ENCODE data around the gene ARSA.

ARSA gene

DNA sequence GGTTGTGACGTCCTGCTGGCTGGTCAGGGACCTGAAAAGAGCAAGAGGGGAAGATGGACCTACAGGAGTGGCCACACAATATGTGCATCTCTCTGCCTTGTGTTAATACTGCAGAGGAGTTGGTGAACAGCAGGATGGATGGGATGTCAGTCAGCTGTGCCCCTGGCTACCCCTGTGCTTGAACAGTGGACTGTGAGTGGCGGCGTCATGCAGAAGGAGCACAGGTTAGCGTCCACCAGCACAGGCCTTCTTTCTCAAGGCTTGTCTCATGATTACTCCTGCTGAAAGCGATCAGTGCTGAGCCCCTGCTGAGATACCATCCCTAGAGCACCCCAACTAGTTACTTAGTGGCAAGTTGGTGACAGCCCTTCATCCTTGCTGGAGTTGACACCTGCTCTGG, 41.5 kb downstream of the ARSA start:
- no peak for DNase-seq
- Mint-ChIP-seq H3K27me3 (no peaks in the 10 kb centered on the region), H3K36me3 (ENCODE audit: low read depth) (peaks cover 16% of the 10 kb centered on the region), H3K9me3 (no peaks in the 10 kb centered on the region), H3K27ac (no peak overlapping the region), H3K4me1 (ENCODE audit: low read depth) (peaks cover 11% of the 10 kb centered on the region), H3K4me3 (no peak overlapping the region)

DNA sequence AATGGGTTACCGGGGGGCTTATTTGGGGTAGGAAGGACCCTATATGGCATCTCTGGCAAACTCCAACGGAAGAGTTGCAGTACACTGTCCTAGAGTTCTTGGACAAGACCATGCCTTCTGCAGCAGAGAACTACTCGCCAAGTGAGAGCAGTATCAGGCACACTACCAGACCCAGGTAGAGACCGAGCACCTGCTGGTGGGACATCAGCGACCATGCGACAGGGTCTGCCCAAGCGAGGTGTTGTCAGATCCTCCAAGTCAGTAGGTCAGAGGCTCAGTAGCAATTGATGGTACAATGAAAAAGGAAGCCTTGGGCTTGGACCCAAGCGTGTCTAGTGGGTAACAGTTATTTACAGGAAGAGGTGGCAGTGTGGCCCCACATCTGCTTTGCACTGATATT, 42.2 kb downstream of the ARSA start:
- Mint-ChIP-seq H3K36me3 (ENCODE audit: low read depth) (peaks cover 21% of the 10 kb centered on the region), H3K27ac (no peak overlapping the region), H3K9me3 (no peaks in the 10 kb centered on the region), H3K27me3 (no peaks in the 10 kb centered on the region), H3K4me3 (no peak overlapping the region), H3K4me1 (ENCODE audit: low read depth) (peaks cover 17% of the 10 kb centered on the region)
- no peak for DNase-seq

DNA sequence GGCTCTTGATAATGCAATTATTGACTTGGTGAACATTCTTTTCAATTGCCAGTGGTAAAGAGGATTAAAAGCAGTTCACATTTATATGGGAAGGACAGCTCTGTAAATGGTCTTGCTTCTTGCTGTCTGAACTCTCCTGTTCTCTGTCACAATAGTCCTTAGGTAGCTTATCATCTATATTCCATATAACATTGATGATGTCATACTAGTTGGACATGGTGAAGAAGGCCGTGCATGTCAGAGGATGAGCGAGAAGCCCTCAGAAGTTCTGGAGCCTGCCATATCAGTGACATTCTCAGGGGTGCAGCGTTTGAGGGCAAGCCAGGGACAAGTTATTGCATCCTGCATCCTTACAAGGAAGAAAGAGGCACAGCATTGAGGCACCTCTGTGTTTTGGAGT, 42.7 kb downstream of the ARSA start:
- H3K27me3 Mint-ChIP-seq, result no peaks in the 10 kb centered on the region
- H3K4me3 Mint-ChIP-seq, result no peak overlapping the region
- no peak for DNase-seq
- H3K27ac Mint-ChIP-seq, result no peak overlapping the region
- H3K9me3 Mint-ChIP-seq, result no peaks in the 10 kb centered on the region
- H3K4me1 Mint-ChIP-seq (ENCODE audit: low read depth), result peaks cover 21% of the 10 kb centered on the region
- H3K36me3 Mint-ChIP-seq (ENCODE audit: low read depth), result peaks cover 26% of the 10 kb centered on the region

DNA sequence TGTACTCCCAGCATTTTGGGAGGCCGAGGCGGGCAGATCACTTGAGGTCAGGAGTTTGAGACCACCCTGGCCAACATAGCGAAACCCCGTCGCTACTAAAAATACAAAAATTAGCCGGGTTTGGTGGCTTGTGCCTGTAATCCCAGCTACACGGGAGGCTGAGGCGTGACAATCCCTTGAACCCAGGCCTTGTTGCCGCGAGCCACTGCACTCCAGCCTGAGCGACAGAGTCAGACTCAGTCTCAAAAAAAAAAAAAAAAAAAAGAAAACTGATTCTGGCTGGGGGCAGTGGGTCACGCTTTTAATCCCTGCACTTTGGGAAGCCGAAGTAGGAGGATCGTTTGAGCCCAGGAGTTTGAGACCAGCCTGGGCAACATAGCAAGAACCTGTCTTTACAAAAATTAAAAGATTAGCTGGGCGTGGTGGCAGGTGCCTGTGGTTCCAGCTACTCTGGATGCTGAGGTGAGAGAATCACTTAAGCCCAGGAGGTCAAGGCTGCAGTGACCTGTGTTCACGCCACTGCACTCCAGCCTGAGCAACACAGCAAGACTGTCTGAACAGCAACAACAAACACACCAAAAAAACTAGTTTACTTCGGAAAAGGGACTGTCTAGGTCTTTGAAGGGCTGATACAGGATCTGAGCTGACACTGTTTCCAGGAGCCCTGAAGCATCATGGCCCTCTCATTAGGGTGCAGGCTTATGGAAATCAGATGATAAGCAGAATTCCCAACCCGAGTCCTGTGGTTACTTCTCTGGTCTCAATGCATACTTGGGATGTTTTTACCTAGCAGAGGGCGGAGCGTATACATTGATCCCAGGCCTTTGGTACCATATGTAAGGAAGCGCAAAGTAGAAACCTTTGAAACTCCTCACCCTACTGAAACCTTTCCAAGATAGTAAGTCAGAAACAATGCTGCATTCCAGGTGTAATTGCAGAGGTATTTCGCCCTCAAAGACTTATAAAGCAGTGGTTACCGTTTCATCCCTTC, 43.6 kb downstream of the ARSA start:
- Mint-ChIP-seq H3K4me3 (peak overlapping the region; percentile 94), H3K27ac (peak overlapping the region; percentile 95), H3K27me3 (no peaks in the 10 kb centered on the region), H3K36me3 (ENCODE audit: low read depth) (peaks cover 34% of the 10 kb centered on the region), H3K9me3 (no peaks in the 10 kb centered on the region), H3K4me1 (ENCODE audit: low read depth) (peaks cover 26% of the 10 kb centered on the region)
- no peak for DNase-seq

DNA sequence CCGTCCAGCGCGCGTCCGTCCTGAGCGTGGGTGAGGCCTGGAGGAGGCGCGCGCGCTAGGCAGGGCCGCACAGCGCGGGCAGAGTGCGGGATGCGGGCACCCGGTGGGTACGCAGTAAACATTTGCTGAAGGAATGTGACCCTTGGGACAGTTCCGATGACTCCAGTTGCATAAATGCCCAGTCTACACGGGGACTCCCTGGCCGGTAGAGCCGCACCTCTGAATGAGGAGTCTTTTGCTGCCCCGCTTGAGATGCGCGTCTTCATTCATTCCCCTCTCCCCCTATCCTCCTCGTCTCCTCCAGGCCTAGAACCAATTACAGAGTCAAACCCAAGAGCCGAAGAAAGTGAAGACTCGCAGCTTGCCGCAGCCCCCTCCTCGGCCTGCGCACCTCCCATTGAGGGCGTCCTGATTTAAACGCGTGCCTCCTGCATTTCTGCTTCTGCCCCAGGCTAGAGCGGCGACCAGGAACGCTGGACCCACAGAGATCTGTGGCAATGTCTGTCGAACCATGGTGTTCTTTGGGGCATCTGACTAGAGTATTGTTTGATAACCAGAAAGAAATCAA, 44.6 kb downstream of the ARSA start:
- peak overlapping the region; percentile 94 for H3K4me3 Mint-ChIP-seq
- H3K4me1 Mint-ChIP-seq (ENCODE audit: low read depth), result peaks cover 26% of the 10 kb centered on the region
- H3K27me3 Mint-ChIP-seq, result no peaks in the 10 kb centered on the region
- H3K36me3 Mint-ChIP-seq (ENCODE audit: low read depth), result peaks cover 45% of the 10 kb centered on the region
- DNase-seq, result no peak
- no peaks in the 10 kb centered on the region for H3K9me3 Mint-ChIP-seq
- peak overlapping the region; percentile 95 for H3K27ac Mint-ChIP-seq

DNA sequence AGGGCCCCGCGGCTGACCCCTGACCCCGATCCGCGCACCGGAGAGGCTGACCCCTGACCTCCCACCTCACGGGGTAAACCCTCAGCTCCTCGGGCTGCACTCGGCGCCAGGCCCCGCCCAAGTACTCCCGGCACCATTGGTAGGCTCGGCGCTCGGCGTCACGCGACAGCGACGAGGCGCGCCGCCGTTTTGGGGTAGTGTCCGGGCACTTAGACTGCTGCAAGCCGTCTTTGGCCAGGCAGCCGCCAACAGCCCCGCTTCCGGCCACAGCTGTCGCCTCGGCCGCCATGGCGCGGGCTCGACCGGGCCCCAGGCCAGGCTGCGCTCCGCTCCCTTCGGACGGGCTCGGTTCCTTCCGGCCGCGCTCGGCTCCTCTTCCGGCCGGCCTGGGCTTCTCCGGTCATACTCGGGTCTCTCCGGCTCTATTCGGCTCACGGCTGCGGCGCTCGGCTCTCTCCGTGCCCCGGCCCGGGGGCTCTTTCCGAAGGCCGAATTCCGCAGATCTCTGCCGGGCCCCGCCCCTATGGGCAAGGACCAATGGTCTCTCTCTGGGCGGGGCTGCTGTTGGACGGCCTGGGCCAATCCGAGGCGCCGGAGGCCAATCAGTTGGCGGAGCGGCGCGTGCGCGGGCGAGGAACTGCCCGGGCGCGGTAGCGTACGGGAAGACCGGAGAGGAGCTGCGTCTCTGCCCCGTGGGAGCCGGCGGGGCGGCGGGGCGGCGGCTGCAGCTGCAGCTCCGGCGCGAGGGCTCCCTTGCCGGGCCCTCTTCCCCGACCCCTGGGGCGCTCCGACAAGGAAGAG, 45.3 kb downstream of the ARSA start, which contains the start of gene CHKB:
Gene CHKB (minus strand): TSS at position 357 of the 801 bp plus-strand sequence. CDS start 68 bp downstream, at position 289.
- peak; percentile 98 for DNase-seq
- no peaks in the 10 kb centered on the region for H3K9me3 Mint-ChIP-seq
- no peaks in the 10 kb centered on the region for H3K27me3 Mint-ChIP-seq
- peak within 1 kb of the TSS; percentile 95 for H3K27ac Mint-ChIP-seq
- peaks cover 46% of the 10 kb centered on the region for H3K36me3 Mint-ChIP-seq (ENCODE audit: low read depth)
- peak within 1 kb of the TSS; percentile 94 for H3K4me3 Mint-ChIP-seq
- H3K4me1 Mint-ChIP-seq (ENCODE audit: low read depth), result peaks cover 26% of the 10 kb centered on the region

DNA sequence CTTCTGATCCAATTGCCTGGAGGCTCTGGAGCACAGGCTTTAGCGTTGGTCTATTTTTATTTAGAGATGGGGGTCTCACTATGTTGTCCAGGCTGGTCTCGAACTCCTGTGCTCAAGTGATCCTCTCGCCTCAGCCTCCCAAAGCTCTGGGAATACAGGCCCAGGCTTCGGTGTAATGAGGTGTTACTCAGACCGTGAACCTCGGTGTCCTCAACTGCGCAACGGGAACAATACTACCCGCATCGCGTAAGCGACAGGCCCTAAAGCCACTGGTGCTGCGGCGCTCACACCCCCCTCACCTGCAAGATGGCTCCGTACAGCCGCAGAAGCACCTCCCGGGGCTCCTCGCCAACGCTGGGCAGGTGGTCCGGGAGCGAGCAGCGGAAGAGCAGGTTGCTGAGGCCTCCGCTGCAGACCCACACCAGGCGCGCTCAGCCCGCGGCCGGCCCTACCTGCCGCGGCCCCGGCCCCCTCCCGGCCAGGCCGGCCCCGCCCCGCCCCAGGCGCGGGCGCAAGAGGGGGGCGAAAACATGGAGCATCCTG, 45.9 kb downstream of the ARSA start:
- peaks cover 30% of the 10 kb centered on the region for H3K4me1 Mint-ChIP-seq (ENCODE audit: low read depth)
- peak overlapping the region; percentile 94 for H3K4me3 Mint-ChIP-seq
- peak overlapping the region; percentile 94 for H3K27ac Mint-ChIP-seq
- H3K9me3 Mint-ChIP-seq, result no peaks in the 10 kb centered on the region
- no peak for DNase-seq
- no peaks in the 10 kb centered on the region for H3K27me3 Mint-ChIP-seq
- peaks cover 52% of the 10 kb centered on the region for H3K36me3 Mint-ChIP-seq (ENCODE audit: low read depth)

DNA sequence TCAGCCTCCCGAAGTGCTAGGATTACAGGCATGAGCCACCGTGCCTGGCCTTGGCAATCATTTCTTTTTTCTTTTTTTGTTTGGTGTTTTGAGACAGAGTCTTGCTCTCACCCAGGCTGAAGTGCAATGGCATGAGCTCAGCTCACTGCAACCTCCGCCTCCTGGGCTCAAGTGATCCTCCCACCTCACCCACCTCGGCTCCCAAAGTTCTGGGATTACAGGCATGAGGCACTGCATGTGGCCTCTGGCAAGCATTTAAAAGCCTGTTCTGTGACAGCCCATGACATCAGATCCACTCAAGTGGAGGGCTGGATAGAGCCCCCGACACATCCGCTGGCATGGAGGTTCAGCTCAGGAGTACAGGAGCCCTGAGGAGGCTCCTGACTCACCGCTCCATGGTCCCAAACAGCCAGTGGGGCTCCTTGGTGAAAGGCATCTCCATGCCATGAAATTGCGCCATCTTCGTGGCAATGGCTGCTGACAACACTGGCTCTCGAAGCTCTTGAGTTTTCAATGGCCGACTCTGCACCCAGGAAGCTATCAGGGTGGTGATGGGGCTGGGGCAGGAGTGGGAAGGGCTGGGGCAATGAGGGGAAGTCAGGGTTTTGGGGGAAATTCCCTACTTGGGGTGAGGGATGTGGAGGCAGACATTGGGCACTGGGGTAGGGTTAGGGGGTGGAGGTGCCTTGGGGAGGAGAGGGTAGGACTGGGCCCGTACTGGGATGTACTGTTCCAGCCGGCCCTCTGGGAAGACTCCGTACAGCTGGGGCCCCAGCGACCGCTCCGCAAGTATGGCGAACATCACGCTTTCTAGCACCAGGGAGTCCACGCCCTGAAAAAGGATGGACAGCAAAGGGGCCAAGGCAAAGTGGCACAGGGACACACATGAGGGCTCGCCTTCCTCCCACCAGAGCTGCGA, 46.7 kb downstream of the ARSA start:
- DNase-seq, result no peak
- Mint-ChIP-seq H3K4me3 (peak overlapping the region; percentile 94), H3K4me1 (ENCODE audit: low read depth) (peaks cover 30% of the 10 kb centered on the region), H3K27me3 (no peaks in the 10 kb centered on the region), H3K9me3 (no peaks in the 10 kb centered on the region), H3K27ac (peak overlapping the region; percentile 89), H3K36me3 (ENCODE audit: low read depth) (peaks cover 59% of the 10 kb centered on the region)

DNA sequence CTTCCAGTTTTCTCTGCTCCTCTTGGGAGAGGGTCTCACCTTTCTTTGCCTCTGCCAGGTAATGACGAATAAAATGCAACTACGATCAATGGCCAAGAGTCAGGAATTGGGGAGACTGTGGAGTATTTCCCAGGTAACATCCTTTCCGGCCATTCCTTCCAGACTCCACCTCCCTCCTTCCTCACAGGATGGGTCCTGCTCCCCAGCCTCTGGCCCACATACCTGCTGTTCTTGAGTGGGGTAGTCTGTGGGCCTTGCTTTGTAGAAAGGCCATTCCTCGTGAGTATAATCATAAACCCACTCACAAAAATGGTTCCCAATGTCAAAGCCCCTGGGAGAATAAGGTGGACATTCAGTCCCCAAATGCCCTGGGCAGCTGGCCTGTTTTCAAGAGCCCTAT, 48.2 kb downstream of the ARSA start:
- no peak overlapping the region for H3K4me3 Mint-ChIP-seq
- peaks cover 72% of the 10 kb centered on the region for H3K36me3 Mint-ChIP-seq (ENCODE audit: low read depth)
- DNase-seq, result no peak
- no peaks in the 10 kb centered on the region for H3K27me3 Mint-ChIP-seq
- no peaks in the 10 kb centered on the region for H3K9me3 Mint-ChIP-seq
- H3K27ac Mint-ChIP-seq, result no peak overlapping the region
- peaks cover 30% of the 10 kb centered on the region for H3K4me1 Mint-ChIP-seq (ENCODE audit: low read depth)

DNA sequence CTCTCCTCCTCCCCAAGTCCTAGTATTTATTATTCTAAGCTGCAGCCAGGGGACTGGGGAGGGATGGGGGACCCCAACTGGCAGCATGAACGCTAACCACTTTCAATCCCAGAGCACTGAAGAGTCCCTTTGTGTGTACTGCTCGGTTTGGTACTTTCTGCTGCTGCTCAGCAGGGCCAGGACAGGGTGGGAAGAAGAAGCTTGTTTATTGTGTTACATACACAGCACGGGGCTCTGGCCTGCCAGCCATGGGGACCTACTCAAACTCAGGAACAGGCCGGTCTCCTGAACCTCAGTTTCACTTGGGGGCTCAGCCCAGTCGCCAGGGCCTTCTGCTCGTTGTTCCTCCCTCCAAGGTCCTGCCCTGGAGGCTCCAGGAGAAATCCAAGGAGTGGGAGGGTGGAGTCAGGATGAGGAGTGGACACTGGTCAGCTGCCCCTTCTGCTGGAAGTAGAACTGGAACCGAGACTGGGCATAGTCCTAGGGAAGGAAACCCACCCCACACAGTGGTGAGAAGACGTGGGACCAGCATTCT, 49.1 kb downstream of the ARSA start:
- no peak overlapping the region for H3K27ac Mint-ChIP-seq
- no peak overlapping the region for H3K4me3 Mint-ChIP-seq
- peaks cover 79% of the 10 kb centered on the region for H3K36me3 Mint-ChIP-seq (ENCODE audit: low read depth)
- H3K9me3 Mint-ChIP-seq, result no peaks in the 10 kb centered on the region
- no peak for DNase-seq
- no peaks in the 10 kb centered on the region for H3K27me3 Mint-ChIP-seq
- H3K4me1 Mint-ChIP-seq (ENCODE audit: low read depth), result peaks cover 28% of the 10 kb centered on the region

DNA sequence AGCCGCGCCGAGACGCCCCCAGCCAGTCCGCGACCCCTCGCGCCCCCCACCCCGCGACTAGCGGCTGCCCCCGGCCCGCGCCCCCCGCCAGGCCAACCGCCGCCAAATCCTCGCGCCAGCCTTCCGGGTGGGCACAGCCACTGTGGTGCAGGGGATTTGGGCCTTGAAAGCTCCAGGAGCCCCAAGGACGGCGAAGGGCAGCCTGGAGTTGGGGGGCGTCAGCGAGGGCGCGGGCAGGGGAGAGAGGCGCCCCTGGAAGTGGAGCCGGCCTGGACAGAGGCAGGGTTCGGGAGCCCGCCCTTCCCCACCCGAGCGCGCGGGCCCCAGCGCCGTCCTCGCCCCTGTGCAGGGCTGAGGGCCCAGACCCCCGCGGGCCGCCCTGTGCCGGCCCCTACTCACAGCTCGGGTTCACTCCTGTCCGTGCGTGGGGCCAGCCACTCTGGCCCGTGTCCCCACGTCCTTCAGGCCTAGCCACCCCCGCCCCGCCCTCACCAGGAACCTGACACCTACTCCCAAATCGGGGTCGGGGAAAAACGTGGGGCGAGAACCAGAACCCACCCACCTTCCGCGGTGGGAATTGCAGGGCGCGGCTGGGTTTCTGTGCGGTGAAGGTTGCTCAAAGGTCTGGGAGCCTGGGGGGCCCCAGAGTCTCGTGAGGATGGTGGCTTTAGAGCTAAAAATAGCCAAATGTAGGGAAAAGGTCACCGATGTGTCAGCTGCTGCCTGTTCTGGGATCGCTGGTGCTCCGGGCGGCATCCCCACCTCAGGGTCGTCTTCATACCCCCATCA, 49.8 kb downstream of the ARSA start, which contains the start of gene CPT1B:
Gene CPT1B (minus strand): TSS at position 441 of the 789 bp plus-strand sequence. CDS start 512 bp downstream, outside the sequence.
- DNase-seq, result no peak
- H3K4me3 Mint-ChIP-seq, result no peak within 1 kb of the TSS

DNA sequence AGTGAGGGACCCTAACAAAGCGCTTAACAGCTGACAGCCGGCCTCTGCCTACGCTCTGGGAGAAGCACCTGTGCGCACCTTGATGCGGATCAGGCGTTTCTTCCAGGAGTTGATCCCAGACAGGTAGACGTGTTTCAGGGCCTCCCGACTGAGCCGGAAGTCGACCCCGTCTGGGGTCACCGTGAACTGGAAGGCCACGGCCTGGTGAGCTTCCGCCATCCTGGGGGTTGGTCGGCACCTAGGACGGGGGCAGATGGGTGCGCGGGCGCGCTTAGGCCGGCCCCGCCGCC, 50.3 kb downstream of the ARSA start:
- Mint-ChIP-seq H3K27me3 (no peaks in the 10 kb centered on the region), H3K36me3 (ENCODE audit: low read depth) (peaks cover 84% of the 10 kb centered on the region), H3K27ac (no peak overlapping the region), H3K9me3 (no peaks in the 10 kb centered on the region), H3K4me3 (no peak overlapping the region), H3K4me1 (ENCODE audit: low read depth) (peaks cover 22% of the 10 kb centered on the region)
- DNase-seq, result no peak

More for the DNA sequence above, 49.8 kb downstream of the ARSA start, which contains the start of gene CPT1B:
- H3K9me3 Mint-ChIP-seq, result no peaks in the 10 kb centered on the region
- H3K27me3 Mint-ChIP-seq, result no peaks in the 10 kb centered on the region
- peaks cover 79% of the 10 kb centered on the region for H3K36me3 Mint-ChIP-seq (ENCODE audit: low read depth)
- H3K4me1 Mint-ChIP-seq (ENCODE audit: low read depth), result peaks cover 22% of the 10 kb centered on the region
- no peak within 1 kb of the TSS for H3K27ac Mint-ChIP-seq
